Karpas-422 (cell line): ENCODE measurements around the gene C14orf180. TPM values are rescaled to one million over a fixed set of nuclear protein-coding genes. Genes with fewer than 3 reads are reported as not detected.

Source experiments
- DNase-seq: peaks from one replicate; pipeline ENCODE4 v3.0.0-alpha.2; 2015
- H2AFZ ChIP-seq: fragments of 200-600 bp; sonication (generic); 2 replicates; pipeline ENCODE4 v1.6.1; 2014; ENCODE audit warnings: antibody characterized with exemption, low read length, mixed read lengths
- H3K27ac ChIP-seq: fragments of 200-600 bp; sonication (generic); 2 replicates; pipeline ENCODE4 v1.5.1; 2014; ENCODE audit warnings: mild to moderate bottlenecking, low read length, moderate library complexity
- H3K27me3 ChIP-seq: fragments of 200-600 bp; sonication (generic); 2 replicates; pipeline ENCODE4 v1.6.1; 2014; ENCODE audit warnings: low read length, mixed read lengths
- H3K36me3 ChIP-seq: fragments of 200-600 bp; sonication (generic); 2 replicates; pipeline ENCODE4 v1.6.1; 2014; ENCODE audit warnings: low read length, mixed read lengths; ENCODE audit not compliant: insufficient read depth
- H3K4me1 ChIP-seq: fragments of 200-600 bp; sonication (generic); 2 replicates; pipeline ENCODE4 v1.6.1; 2014; ENCODE audit warnings: mild to moderate bottlenecking, low read length, mixed read lengths
- H3K4me2 ChIP-seq: fragments of 200-600 bp; sonication (generic); 2 replicates; pipeline ENCODE4 v1.6.1; 2014; ENCODE audit warnings: low read length, low read depth, mild to moderate bottlenecking; ENCODE audit not compliant: poor library complexity, severe bottlenecking
- H3K4me3 ChIP-seq: fragments of 200-600 bp; sonication (generic); 2 replicates; pipeline ENCODE4 v1.5.1; 2014; ENCODE audit warnings: mild to moderate bottlenecking, antibody characterized with exemption, low read length, mixed read lengths
- H3K79me2 ChIP-seq: fragments of 200-600 bp; sonication (generic); 2 replicates; pipeline ENCODE4 v1.6.1; 2014; ENCODE audit warnings: mild to moderate bottlenecking, low read length, mixed read lengths
- H3K9ac ChIP-seq: fragments of 200-600 bp; sonication (generic); 2 replicates; pipeline ENCODE4 v1.6.0; 2014; ENCODE audit warnings: low read length
- H3K9me2 ChIP-seq: fragments of 200-600 bp; sonication (generic), shearing (Covaris generic); replicated peaks from 2 replicates; pipeline ENCODE4 v1.6.0; 2014; ENCODE audit warnings: mild to moderate bottlenecking, low read length, moderate library complexity; ENCODE audit not compliant: insufficient read depth
- H3K9me3 ChIP-seq: fragments of 300-700, 200-600 bp; sonication (generic); 2 replicates; pipeline ENCODE4 v1.6.1; 2014; ENCODE audit warnings: low read length, mixed read lengths
- H4K20me1 ChIP-seq: fragments of 200-600 bp; sonication (generic); 2 replicates; pipeline ENCODE4 v1.6.1; 2014; ENCODE audit warnings: mild to moderate bottlenecking, antibody characterized with exemption, low read length, low read depth; ENCODE audit not compliant: insufficient read depth
- total RNA-seq: library from RNA; depleted of rRNA; stranded (reverse); fragments of >200 nt; shearing (Covaris generic); gene quantifications from 2 replicates; pipeline ENCODE4 v1.2.3, GENCODE V29; 2014; ENCODE audit warnings: low replicate concordance

The C14orf180 gene
- total RNA-seq, 1 experiment from 2014 or later = not detected

DNA sequence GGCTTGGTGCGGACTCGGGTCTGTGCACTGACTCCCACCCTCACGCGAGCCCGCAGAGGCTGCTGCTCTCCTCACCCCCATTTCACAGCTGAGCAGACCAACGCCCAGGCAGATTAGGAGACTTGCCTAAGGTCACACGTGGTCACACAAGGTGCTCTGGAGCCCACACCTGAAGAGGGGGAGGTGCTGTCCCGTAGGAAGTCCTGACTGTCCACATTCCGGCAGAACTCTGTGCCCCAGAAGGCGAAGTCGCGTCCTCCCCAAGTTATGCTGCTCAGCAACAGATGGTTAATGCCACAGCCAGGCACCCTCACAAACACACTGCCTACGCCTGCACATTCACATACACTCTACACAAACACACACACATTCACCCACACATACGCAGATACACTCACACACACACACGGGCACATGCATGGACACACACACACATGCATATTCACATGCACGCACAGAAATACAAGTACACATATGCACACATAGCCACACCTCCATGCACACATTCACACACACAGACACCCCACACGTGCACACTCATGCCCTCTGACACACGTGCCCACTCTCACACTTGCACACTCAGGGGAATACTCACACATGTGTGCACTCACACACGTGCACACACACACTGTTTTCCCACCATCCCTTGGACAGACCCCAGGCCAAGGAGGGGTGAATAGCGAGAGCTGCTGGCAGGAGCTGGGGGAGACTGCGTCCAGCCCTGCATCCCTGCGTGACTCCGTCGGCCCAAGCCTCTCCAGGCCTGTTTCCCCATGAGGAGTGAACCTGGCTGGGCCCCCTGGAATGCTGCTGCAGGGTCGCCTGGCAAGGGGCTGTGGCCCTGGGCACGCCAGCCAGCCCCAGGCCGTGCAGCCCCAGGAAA is 4.1 kb downstream of the C14orf180 start:
- Histone ChIP-seq H3K79me2 (no peaks in the 10 kb centered on the region), H3K9ac (no peak overlapping the region), H3K27me3 (no peaks in the 10 kb centered on the region), H3K36me3 (no peaks in the 10 kb centered on the region), H4K20me1 (peaks cover 28% of the 10 kb centered on the region), H3K4me2 (no peak overlapping the region), H3K4me1 (no peaks in the 10 kb centered on the region), H3K4me3 (no peak overlapping the region), H3K27ac (no peak overlapping the region), H2AFZ (no peak overlapping the region), H3K9me3 (no peaks in the 10 kb centered on the region), H3K9me2 (no peaks in the 10 kb centered on the region)
- no peak for DNase-seq

- Histone ChIP-seq H3K36me3 (no peaks in the 10 kb centered on the region), H3K9me2 (no peaks in the 10 kb centered on the region), H3K4me1 (no peaks in the 10 kb centered on the region), H3K27ac (no peak overlapping the region), H3K9me3 (no peaks in the 10 kb centered on the region), H3K4me3 (no peak overlapping the region), H2AFZ (no peak overlapping the region), H3K9ac (no peak overlapping the region), H4K20me1 (peaks cover 28% of the 10 kb centered on the region), H3K27me3 (no peaks in the 10 kb centered on the region), H3K79me2 (no peaks in the 10 kb centered on the region), H3K4me2 (no peak overlapping the region)
- no peak for DNase-seq
Observed at GRCh38 chr14:104584557-104584956, 5.0 kb downstream of the C14orf180 start.

- peaks cover 25% of the 10 kb centered on the region for H4K20me1 ChIP-seq
- no peak overlapping the region for H2AFZ ChIP-seq
- H3K4me2 ChIP-seq = no peak overlapping the region
- no peak overlapping the region for H3K9ac ChIP-seq
- H3K4me1 ChIP-seq = no peaks in the 10 kb centered on the region
- H3K79me2 ChIP-seq = no peaks in the 10 kb centered on the region
- H3K4me3 ChIP-seq = no peak overlapping the region
- H3K9me3 ChIP-seq = no peaks in the 10 kb centered on the region
- H3K36me3 ChIP-seq = no peaks in the 10 kb centered on the region
- H3K9me2 ChIP-seq = no peaks in the 10 kb centered on the region
- H3K27me3 ChIP-seq = no peaks in the 10 kb centered on the region
- no peak for DNase-seq
- H3K27ac ChIP-seq = no peak overlapping the region
Observed at GRCh38 chr14:104585966-104586697, 6.6 kb downstream of the C14orf180 start.

DNA sequence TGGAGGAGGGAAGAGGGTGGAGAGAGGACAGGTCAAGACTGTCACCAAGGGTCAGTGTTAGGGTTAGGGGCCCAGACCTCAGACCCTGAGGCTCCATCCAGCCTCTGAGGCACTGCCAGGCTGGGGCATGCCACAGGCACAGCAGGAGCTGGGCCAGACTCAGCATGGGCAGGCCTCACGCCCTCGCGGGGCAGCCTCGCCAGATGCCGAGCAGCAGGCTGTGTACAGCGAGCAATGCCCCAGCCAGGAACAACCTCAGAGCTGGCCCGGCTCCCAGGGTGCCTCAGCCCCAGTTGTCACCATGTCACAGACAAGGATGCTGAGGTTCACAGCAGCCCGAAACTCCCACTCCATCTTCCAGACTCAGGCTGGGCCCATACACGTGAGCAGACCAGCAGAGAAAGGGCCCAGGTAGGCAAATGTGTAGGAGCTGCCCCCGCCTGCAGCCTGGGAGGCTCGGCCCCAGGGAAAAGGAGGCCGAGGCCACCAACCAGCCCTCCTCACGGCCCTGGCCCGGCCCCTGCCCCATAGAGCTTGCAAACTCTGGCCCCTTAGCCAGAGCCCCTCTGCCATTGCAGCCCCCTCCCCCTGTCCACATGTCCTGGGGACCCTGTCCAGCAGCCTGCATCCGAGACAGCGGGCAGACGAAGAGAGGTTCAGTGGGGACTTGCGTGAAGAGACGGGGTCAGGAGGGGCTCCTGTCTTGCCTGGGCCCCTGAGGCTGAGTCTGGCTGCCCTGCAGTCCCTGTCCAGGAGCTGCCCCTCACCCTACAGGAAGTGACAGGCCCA is 7.5 kb downstream of the C14orf180 start:
- H4K20me1 ChIP-seq = peaks cover 23% of the 10 kb centered on the region; the same call in 1 of the 2 replicates
- DNase-seq = peak; percentile 56
- no peak overlapping the region for H3K4me3 ChIP-seq
- H3K27ac ChIP-seq = no peak overlapping the region
- H3K9me2 ChIP-seq = no peaks in the 10 kb centered on the region
- H3K4me1 ChIP-seq = no peaks in the 10 kb centered on the region
- H2AFZ ChIP-seq = no peak overlapping the region
- H3K4me2 ChIP-seq = no peak overlapping the region
- H3K79me2 ChIP-seq = no peaks in the 10 kb centered on the region
- no peaks in the 10 kb centered on the region for H3K36me3 ChIP-seq
- H3K27me3 ChIP-seq = no peaks in the 10 kb centered on the region
- H3K9me3 ChIP-seq = no peaks in the 10 kb centered on the region
- H3K9ac ChIP-seq = no peak overlapping the region

DNA sequence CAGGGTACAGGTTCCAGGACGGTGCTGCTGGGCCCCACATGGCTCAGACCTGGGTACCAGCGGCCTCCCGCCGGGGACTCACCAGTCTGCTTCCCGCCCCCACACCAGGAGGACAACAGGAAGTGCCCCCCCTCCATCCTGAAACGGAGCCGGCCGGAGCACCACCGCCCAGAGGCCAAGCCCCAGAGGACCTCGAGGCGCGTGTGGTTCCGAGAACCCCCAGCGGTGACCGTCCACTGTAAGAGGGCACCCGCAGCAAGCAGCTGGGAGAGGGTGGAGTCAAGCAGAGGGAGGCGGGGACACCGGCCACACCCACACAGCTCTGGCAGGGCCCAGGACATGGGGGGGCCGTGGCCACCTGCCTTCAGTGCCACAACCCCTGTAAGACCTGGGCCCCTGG is 8.1 kb downstream of the C14orf180 start:
- H2AFZ ChIP-seq = no peak overlapping the region
- no peaks in the 10 kb centered on the region for H3K9me3 ChIP-seq
- peaks cover 18% of the 10 kb centered on the region; the same call in 1 of the 2 replicates for H4K20me1 ChIP-seq
- H3K9me2 ChIP-seq = no peaks in the 10 kb centered on the region
- no peak overlapping the region for H3K4me3 ChIP-seq
- H3K27me3 ChIP-seq = no peaks in the 10 kb centered on the region
- no peaks in the 10 kb centered on the region for H3K36me3 ChIP-seq
- no peak for DNase-seq
- H3K4me1 ChIP-seq = no peaks in the 10 kb centered on the region
- H3K79me2 ChIP-seq = no peaks in the 10 kb centered on the region
- H3K27ac ChIP-seq = no peak overlapping the region
- no peak overlapping the region for H3K9ac ChIP-seq
- no peak overlapping the region for H3K4me2 ChIP-seq

- Histone ChIP-seq H3K4me3 (no peak overlapping the region), H3K9me3 (no peaks in the 10 kb centered on the region), H3K79me2 (no peaks in the 10 kb centered on the region), H3K27me3 (no peaks in the 10 kb centered on the region), H3K9ac (no peak overlapping the region), H3K27ac (no peak overlapping the region), H2AFZ (no peak overlapping the region), H3K9me2 (no peaks in the 10 kb centered on the region), H3K36me3 (no peaks in the 10 kb centered on the region), H3K4me1 (no peaks in the 10 kb centered on the region), H4K20me1 (peaks cover 13% of the 10 kb centered on the region; the same call in 1 of the 2 replicates), H3K4me2 (no peak overlapping the region)
- no peak for DNase-seq
Observed at GRCh38 chr14:104588066-104588857, 8.7 kb downstream of the C14orf180 start.

DNA sequence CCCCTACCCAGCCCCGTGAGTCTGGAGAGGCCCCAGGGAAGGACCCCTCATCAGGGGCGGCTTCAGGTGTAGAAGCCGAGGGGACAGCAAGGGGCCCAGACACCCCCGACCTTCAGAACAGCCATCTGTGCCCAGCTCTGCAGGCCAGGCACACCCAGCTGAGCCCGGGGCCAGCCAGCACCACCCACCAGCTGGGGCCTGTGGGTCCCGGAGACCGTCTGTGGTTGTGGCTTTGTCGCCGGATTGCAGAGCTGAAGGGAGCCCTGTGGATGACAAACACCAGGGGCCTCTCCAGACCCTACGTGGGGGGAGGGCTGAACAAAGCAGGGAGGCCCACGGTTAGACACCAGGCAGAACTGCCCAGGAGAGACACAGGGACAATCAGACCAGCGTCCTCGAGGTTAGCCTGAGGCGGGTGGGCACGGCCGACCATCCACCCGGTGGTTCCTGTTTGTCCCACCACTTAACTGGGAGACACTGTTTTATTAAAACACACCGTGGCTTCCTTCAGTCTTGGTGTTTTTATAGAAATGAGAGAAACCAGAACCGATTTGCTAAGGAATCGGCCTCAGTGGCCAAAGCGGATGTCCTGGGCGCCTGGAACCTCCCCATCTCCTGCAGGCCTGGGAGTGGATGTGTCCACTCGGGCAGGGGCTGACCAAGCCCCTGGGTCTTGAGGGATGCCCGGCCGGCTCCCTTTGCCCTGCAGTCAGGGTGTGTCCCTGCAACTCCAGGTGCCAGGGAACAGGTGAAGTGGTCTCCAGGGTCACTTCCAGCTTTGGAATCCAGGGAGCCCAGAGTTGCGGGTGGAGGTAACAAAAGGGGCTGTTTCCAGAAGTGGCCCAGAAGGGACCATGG is 10.0 kb downstream of the C14orf180 start:
- Histone ChIP-seq H4K20me1 (peaks cover 14% of the 10 kb centered on the region; the same call in 1 of the 2 replicates), H3K4me2 (no peak overlapping the region), H3K79me2 (no peaks in the 10 kb centered on the region), H3K27ac (no peak overlapping the region), H3K9me3 (no peaks in the 10 kb centered on the region), H3K9ac (no peak overlapping the region), H3K9me2 (no peaks in the 10 kb centered on the region), H3K4me3 (no peak overlapping the region), H3K36me3 (no peaks in the 10 kb centered on the region), H3K4me1 (peaks cover 6% of the 10 kb centered on the region; the same call in 1 of the 2 replicates), H3K27me3 (no peaks in the 10 kb centered on the region), H2AFZ (no peak overlapping the region)
- DNase-seq = no peak
